ENCODE measurements around the gene KCNA10. TPM values are rescaled to one million over a fixed set of nuclear protein-coding genes. Genes with fewer than 3 reads are reported as not detected.

KCNA10 gene
- total RNA-seq, result under 1 TPM in 4 of 8 experiments, not detected in 4; 0.08 to 0.43 (median 0.21) TPM

- 0 to 76% (median 29%) methylated on average over 1 to 9 of the region's 9 CpGs; no CpG with 5 or more reads in 1 of the 10 experiments for WGBS, 10 experiments
- no peak for ATAC-seq (replicated peaks in 6 of 8)
- in situ Hi-C loops (cut with MboI; ENCODE audit: low pct_unique_long_range_greater_than_20kb in 2 of 9, low sequenced_read_pairs in 9 of 9, unreplicated experiment in 9 of 9), result loop anchor here in 7 of 9 experiments (10.0 to 25.0 kb wide), 4 partner anchors 93 to 468 kb away; partner anchors contain the start of gene KCNA2 (in 4 of the 7)
- peaks cover 0 to under 1% of the 10 kb centered on the region in 2 donors for H3K4me1 ChIP-seq (replicated peaks in 1 of 2)
- no peak within 1 kb of the TSS for H3K27ac ChIP-seq
- H3K4me3 ChIP-seq, result no peak within 1 kb of the TSS
These were observed at the start of gene KCNA10 for GRCh38 chr1:110519125-110519810. TSS of gene KCNA10 (minus strand) at chr1:110519175. CDS start at chr1:110518787, 388 bp downstream.

GRCh38 chr1:110566836-110567235 lies 47.9 kb upstream of the KCNA10 start:
- in situ Hi-C loops (cut with MboI; ENCODE audit: low pct_unique_long_range_greater_than_20kb in 2 of 9, low sequenced_read_pairs in 9 of 9, unreplicated experiment in 9 of 9), result no loop called here
- 0 to 100% (median 83%) methylated on average over 1 to 3 of the region's 3 CpGs; no CpG with 5 or more reads in 1 of the 10 experiments for WGBS, 10 experiments
- ATAC-seq (replicated peaks in 6 of 8), result no peak
- Histone ChIP-seq H3K4me3 (no peak overlapping the region), H3K4me1 (replicated peaks in 1 of 2) (no peaks in the 10 kb centered on the region), H3K27ac (no peak overlapping the region)

DNA sequence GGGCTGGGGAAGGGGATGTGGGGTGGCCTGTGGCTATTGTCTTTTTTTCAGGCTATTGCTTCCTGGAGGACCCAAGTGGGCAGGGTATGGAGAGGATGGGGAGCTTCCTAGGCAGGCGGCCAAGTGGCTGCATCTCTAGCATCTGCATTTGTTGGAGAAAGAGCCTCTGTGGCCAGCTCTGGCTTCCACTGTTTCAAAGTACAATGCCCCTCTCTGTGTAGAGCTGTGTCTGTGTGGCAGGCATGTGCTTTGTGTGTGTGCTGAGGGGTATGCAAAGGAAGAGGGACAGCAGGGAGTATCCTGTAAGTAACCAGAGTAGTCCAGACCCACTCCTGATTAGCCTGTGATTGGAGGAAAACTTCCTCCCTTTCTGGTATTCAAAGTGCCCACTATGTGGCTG lies 46.6 kb upstream of the KCNA10 start:
- Histone ChIP-seq H3K4me3 (no peak overlapping the region), H3K4me1 (replicated peaks in 1 of 2) (no peaks in the 10 kb centered on the region), H3K27ac (no peak overlapping the region)
- ATAC-seq (replicated peaks in 6 of 8), result peak in 4 of 8 experiments; percentile 15 to 73 (median 30)
- in situ Hi-C loops (cut with MboI; ENCODE audit: low pct_unique_long_range_greater_than_20kb in 2 of 9, low sequenced_read_pairs in 9 of 9, unreplicated experiment in 9 of 9), result no loop called here
- WGBS, 10 experiments, result 0 to 50% (median 37%) methylated on average over 1 of the region's 1 CpG; no CpG with 5 or more reads in 6 of the 10 experiments

DNA sequence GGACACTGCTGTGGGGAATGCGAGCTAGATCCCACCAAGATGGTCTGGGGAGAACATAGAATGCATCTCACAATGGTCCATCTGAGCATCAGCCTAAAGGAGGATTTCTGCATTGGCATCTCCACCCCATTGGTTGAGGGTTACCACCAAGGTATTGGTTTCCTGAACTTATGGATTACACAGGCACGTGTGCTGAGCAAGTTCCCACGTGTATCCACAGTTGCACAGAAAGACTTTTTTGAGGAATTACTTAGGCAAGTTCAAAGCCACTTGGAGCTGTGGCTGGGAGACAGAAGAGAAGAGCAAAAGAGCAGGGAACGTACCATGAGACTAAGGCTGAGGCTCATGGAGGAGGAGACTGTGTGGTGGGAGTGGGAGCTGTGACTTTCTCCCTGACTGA lies 44.1 kb upstream of the KCNA10 start:
- Histone ChIP-seq H3K4me3 (no peak overlapping the region), H3K27ac (no peak overlapping the region), H3K4me1 (replicated peaks in 1 of 2) (no peaks in the 10 kb centered on the region)
- ATAC-seq (replicated peaks in 6 of 8), result no peak
- 26 to 79% (median 72%) methylated on average over 2 to 4 of the region's 4 CpGs; no CpG with 5 or more reads in 3 of the 10 experiments for WGBS, 10 experiments
- in situ Hi-C loops (cut with MboI; ENCODE audit: low pct_unique_long_range_greater_than_20kb in 2 of 9, low sequenced_read_pairs in 9 of 9, unreplicated experiment in 9 of 9), result no loop called here

GRCh38 chr1:110561596-110561995 lies 42.6 kb upstream of the KCNA10 start:
- in situ Hi-C loops (cut with MboI; ENCODE audit: low pct_unique_long_range_greater_than_20kb in 2 of 9, low sequenced_read_pairs in 9 of 9, unreplicated experiment in 9 of 9), result no loop called here
- 0 to 71% (median 57%) methylated on average over 1 to 7 of the region's 7 CpGs; no CpG with 5 or more reads in 3 of the 10 experiments for WGBS, 10 experiments
- no peak for ATAC-seq (replicated peaks in 6 of 8)

GRCh38 chr1:110559157-110559556 lies 40.2 kb upstream of the KCNA10 start:
- peak in 4 of 8 experiments; percentile 40 to 51 (median 48) for ATAC-seq (replicated peaks in 6 of 8)
- in situ Hi-C loops (cut with MboI; ENCODE audit: low pct_unique_long_range_greater_than_20kb in 2 of 9, low sequenced_read_pairs in 9 of 9, unreplicated experiment in 9 of 9), result loop anchor here in 1 of 9 experiments (10.0 kb wide), 1 partner anchor 56 kb away; no protein-coding TSS in a partner anchor

More at GRCh38 chr1:110561596-110561995, 42.6 kb upstream of the KCNA10 start:
- H3K4me1 ChIP-seq (replicated peaks in 1 of 2), result no peaks in the 10 kb centered on the region
- no peak overlapping the region for H3K4me3 ChIP-seq
- H3K27ac ChIP-seq, result no peak overlapping the region

GRCh38 chr1:110557481-110557880 lies 38.5 kb upstream of the KCNA10 start:
- ATAC-seq (replicated peaks in 6 of 8), result no peak
- no peak overlapping the region for H3K27ac ChIP-seq
- H3K4me3 ChIP-seq, result no peak overlapping the region
- no peaks in the 10 kb centered on the region for H3K4me1 ChIP-seq (replicated peaks in 1 of 2)
- in situ Hi-C loops (cut with MboI; ENCODE audit: low pct_unique_long_range_greater_than_20kb in 2 of 9, low sequenced_read_pairs in 9 of 9, unreplicated experiment in 9 of 9), result loop anchor here in 1 of 9 experiments (10.0 kb wide), 1 partner anchor 57 kb away; no protein-coding TSS in a partner anchor
- WGBS, 10 experiments, result 35 to 100% (median 69%) methylated on average over 2 to 3 of the region's 3 CpGs; no CpG with 5 or more reads in 3 of the 10 experiments

More at GRCh38 chr1:110559157-110559556, 40.2 kb upstream of the KCNA10 start:
- Histone ChIP-seq H3K27ac (no peak overlapping the region), H3K4me1 (replicated peaks in 1 of 2) (no peaks in the 10 kb centered on the region), H3K4me3 (no peak overlapping the region)
- 0 to 80% (median 20%) methylated on average over 1 to 3 of the region's 4 CpGs; no CpG with 5 or more reads in 5 of the 10 experiments for WGBS, 10 experiments

- peak in 2 of 8 experiments; percentile 5 to 10 for ATAC-seq (replicated peaks in 6 of 8)
- no peak overlapping the region for H3K4me3 ChIP-seq
- 40 to 70% (median 61%) methylated on average over 1 to 4 of the region's 5 CpGs; no CpG with 5 or more reads in 6 of the 10 experiments for WGBS, 10 experiments
These were observed 37.5 kb upstream of the KCNA10 start for GRCh38 chr1:110556471-110556807.

DNA sequence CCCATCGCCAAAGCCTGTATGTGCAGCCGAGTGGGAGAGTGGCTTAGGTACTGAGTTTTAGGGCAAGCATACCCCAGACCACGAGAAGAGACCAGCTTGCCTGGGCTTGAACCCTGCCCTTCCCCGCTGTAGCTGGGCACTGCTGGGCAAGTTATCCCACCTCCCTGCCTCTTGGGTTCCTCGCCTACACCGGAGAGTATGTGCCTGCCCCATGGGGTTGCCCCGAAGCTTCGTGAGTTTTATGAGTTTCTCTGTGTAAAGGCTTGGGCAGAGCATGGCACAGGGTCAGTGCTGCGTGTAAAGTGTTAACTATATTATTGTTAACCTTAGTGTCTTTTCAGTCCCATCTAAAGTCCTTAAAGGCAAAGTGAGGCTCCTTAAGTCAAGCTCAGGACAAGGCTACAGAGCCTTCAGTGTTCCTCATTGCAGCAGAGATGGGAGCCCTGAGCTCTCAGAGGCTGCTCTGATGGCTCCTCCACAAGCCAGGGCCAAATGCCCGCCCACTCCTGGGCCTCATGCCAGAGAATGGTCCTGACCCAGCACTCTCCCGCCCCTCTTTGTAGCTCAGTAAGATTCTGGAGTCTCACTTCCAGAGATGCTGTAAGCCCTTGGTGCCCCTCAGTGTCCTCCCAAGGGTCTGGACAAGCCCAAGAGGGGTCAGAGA lies 37.0 kb upstream of the KCNA10 start:
- Histone ChIP-seq H3K4me1 (replicated peaks in 1 of 2) (no peaks in the 10 kb centered on the region), H3K27ac (no peak overlapping the region), H3K4me3 (no peak overlapping the region)
- in situ Hi-C loops (cut with MboI; ENCODE audit: low pct_unique_long_range_greater_than_20kb in 2 of 9, low sequenced_read_pairs in 9 of 9, unreplicated experiment in 9 of 9), result loop anchor here in 1 of 9 experiments (10.0 kb wide), 1 partner anchor 59 kb away; no protein-coding TSS in a partner anchor
- peak in 3 of 8 experiments; percentile 30 to 58 (median 36) for ATAC-seq (replicated peaks in 6 of 8)
- WGBS, 10 experiments, result 33 to 80% (median 63%) methylated on average over 1 to 9 of the region's 11 CpGs; no CpG with 5 or more reads in 3 of the 10 experiments

More at GRCh38 chr1:110556471-110556807, 37.5 kb upstream of the KCNA10 start:
- no peaks in the 10 kb centered on the region for H3K4me1 ChIP-seq (replicated peaks in 1 of 2)
- in situ Hi-C loops (cut with MboI; ENCODE audit: low pct_unique_long_range_greater_than_20kb in 2 of 9, low sequenced_read_pairs in 9 of 9, unreplicated experiment in 9 of 9), result loop anchor here in 1 of 9 experiments (10.0 kb wide), 1 partner anchor 58 kb away; no protein-coding TSS in a partner anchor
- no peak overlapping the region for H3K27ac ChIP-seq

- no peak overlapping the region for H3K27ac ChIP-seq
- H3K4me1 ChIP-seq (replicated peaks in 1 of 2), result no peaks in the 10 kb centered on the region
- in situ Hi-C loops (cut with MboI; ENCODE audit: low pct_unique_long_range_greater_than_20kb in 2 of 9, low sequenced_read_pairs in 9 of 9, unreplicated experiment in 9 of 9), result loop anchor here in 1 of 9 experiments (10.0 kb wide), 1 partner anchor 60 kb away; no protein-coding TSS in a partner anchor
- WGBS, 10 experiments, result 0 to 60% (median 27%) methylated on average over 1 to 32 of the region's 53 CpGs; no CpG with 5 or more reads in 2 of the 10 experiments
- peak overlapping the region; percentile 11 to 28 (median 22) for H3K4me3 ChIP-seq
- ATAC-seq (replicated peaks in 6 of 8), result peak; percentile 85 to 94 (median 90)
These were observed 36.2 kb upstream of the KCNA10 start for GRCh38 chr1:110554871-110555801.

DNA sequence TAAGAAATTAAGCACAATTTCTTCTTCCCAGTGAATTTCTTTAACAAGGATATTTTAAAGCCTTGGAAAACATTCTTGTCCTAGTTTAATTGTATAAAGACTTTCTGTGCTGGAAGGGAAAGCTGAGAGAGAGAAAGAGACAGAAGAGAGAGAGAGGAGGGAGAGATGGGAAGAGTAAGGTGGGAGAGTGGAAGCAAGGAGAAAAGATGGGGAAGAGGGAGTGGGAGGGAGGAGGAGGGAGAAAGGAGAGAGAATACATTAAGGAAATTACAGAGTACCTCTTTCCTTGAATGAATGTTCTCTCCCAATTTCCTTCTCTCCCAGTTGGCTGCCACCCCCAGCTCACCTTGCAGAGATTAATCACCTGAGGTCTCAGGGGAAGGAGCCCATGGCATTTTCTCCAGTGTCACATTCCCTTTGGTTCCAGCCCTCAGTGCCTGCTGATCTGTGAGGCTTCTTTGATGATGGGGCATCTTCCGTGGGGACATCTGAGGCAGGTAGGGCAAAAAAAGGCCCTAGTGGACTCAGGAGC lies 32.4 kb upstream of the KCNA10 start:
- Histone ChIP-seq H3K27ac (no peak overlapping the region), H3K4me3 (no peak overlapping the region), H3K4me1 (replicated peaks in 1 of 2) (no peaks in the 10 kb centered on the region)
- ATAC-seq (replicated peaks in 6 of 8), result no peak
- in situ Hi-C loops (cut with MboI; ENCODE audit: low pct_unique_long_range_greater_than_20kb in 2 of 9, low sequenced_read_pairs in 9 of 9, unreplicated experiment in 9 of 9), result loop anchor here in 1 of 9 experiments (10.0 kb wide), 1 partner anchor 63 kb away; no protein-coding TSS in a partner anchor
- WGBS, 10 experiments, result 43 to 90% methylated on average over 1 of the region's 1 CpG; no CpG with 5 or more reads in 8 of the 10 experiments

DNA sequence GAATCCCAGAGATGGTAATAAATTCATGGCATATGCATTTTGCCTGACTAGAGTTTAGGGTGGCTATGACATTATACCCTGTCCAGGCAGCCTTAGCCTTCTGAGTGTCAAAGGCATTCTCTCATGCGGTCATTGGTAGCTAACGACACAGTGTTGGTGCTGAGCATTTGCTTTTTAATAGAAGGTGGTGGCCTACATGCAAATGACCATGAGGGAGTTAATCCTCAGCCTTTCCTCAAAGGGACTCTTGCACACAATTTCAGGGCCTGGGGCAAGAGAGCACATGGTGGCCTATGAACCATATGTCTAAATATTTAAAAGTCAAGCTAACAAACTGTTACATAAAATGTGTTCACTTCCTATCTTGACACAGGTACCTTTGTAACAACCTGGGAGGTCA lies 30.9 kb upstream of the KCNA10 start:
- H3K27ac ChIP-seq, result no peak overlapping the region
- H3K4me1 ChIP-seq (replicated peaks in 1 of 2), result no peaks in the 10 kb centered on the region
- no peak overlapping the region for H3K4me3 ChIP-seq
- WGBS, 10 experiments, result 0 to 56% (median 29%) methylated on average over 1 to 2 of the region's 2 CpGs; no CpG with 5 or more reads in 4 of the 10 experiments
- ATAC-seq (replicated peaks in 6 of 8), result peak in 3 of 8 experiments; percentile 73 to 83 (median 80)
- in situ Hi-C loops (cut with MboI; ENCODE audit: low pct_unique_long_range_greater_than_20kb in 2 of 9, low sequenced_read_pairs in 9 of 9, unreplicated experiment in 9 of 9), result loop anchor here in 8 of 9 experiments (10.0 to 25.0 kb wide), 3 partner anchors 65 to 237 kb away; no protein-coding TSS in a partner anchor

Data from motor neuron (in vitro differentiated cells).